B cell (primary cell): ENCODE measurements around the gene GAREM1. TPM values are rescaled to one million over a fixed set of nuclear protein-coding genes. Genes with fewer than 3 reads are reported as not detected.

ENCODE experiments used
- ATAC-seq: fragments of 200-7000 bp; cut with Tn5 transposase; one replicate; pipeline ENCODE4 v1.10.0; 2021; ENCODE audit warnings: low read depth, mild to moderate bottlenecking, moderate number of reproducible peaks, moderate library complexity
- CTCF ChIA-PET: fragments of 350-600 bp; sonication (Branson Sonifier 250); formaldehyde crosslinking; loops from one replicate; lab custom pipeline; 2021; ENCODE audit warnings: antibody characterized with exemption, inconsistent platforms; lab: Charles Lee
- POLR2A ChIA-PET: fragments of 350-600 bp; sonication (Branson Sonifier 250); formaldehyde crosslinking; loops from one replicate; lab custom pipeline; 2021; ENCODE audit warnings: antibody characterized with exemption; lab: Charles Lee
- DNase-seq: peaks from one replicate; pipeline ENCODE4 v3.0.0; 2013
- H2AFZ ChIP-seq: 2 replicates; pipeline ENCODE4 v1.6.1; 2012; ENCODE audit warnings: mild to moderate bottlenecking, low read depth, low read length; ENCODE audit not compliant: insufficient read depth, poor library complexity, severe bottlenecking
- H3K27ac ChIP-seq, 2 donors: 1 replicate in 1 of 2; 2 replicates in 1 of 2; pipeline ENCODE4 v1.5.1; 2012 to 2013; ENCODE audit warnings: low read length in 2 of 2, mild to moderate bottlenecking in 2 of 2, moderate library complexity in 1 of 2
- H3K27me3 ChIP-seq, 4 experiments: fragments of 200-600 bp in 1 of 4; sonication (generic) in 1 of 4; replicated peaks in 1 of 4; 1 replicate in 2 of 4; 2 replicates in 2 of 4; pipeline versions ENCODE4 v1.6.1 to v1.7.0; 2013 to 2016; ENCODE audit warnings: low read length in 3 of 4, mild to moderate bottlenecking in 2 of 4, mixed read lengths in 1 of 4, moderate library complexity in 1 of 4; ENCODE audit not compliant: insufficient read depth in 4 of 4, control insufficient read depth in 3 of 4; ENCODE audit errors: control extremely low read depth in 1 of 4
- H3K36me3 ChIP-seq, 2 experiments: replicated peaks in 1 of 2; 1 replicate in 1 of 2; 2 replicates in 1 of 2; pipeline versions ENCODE4 v1.6.1 to v1.7.1; 2013; ENCODE audit warnings: low read length in 1 of 2; ENCODE audit not compliant: insufficient read depth in 2 of 2, control insufficient read depth in 1 of 2; ENCODE audit errors: control extremely low read depth in 1 of 2, extremely low read depth in 1 of 2
- H3K4me1 ChIP-seq, 2 donors: fragments of 200-600 bp in 1 of 2; sonication (generic) in 1 of 2; 1 replicate in 1 of 2; 2 replicates in 1 of 2; pipeline versions ENCODE4 v1.5.1 to v1.6.1; 2013 to 2017; ENCODE audit warnings: low read length in 2 of 2; ENCODE audit not compliant: control insufficient read depth in 2 of 2, insufficient read depth in 2 of 2
- H3K4me2 ChIP-seq: replicated peaks from 2 replicates; pipeline ENCODE3; 2012; ENCODE audit warnings: mild to moderate bottlenecking, low read depth, low read length; ENCODE audit not compliant: poor library complexity, severe bottlenecking
- H3K4me3 ChIP-seq, 5 experiments: fragments of 200-600 bp in 1 of 5; sonication (generic) in 1 of 5; 1 replicate in 3 of 5; 2 replicates in 2 of 5; pipeline versions ENCODE4 v1.5.1 to v1.7.0; 2011 to 2016; ENCODE audit warnings: low read length in 4 of 5, mild to moderate bottlenecking in 4 of 5, low read depth in 2 of 5, control low read depth in 1 of 5, moderate library complexity in 1 of 5; ENCODE audit not compliant: insufficient read depth in 1 of 5; ENCODE audit errors: control extremely low read depth in 1 of 5, extremely low read depth in 1 of 5
- H3K79me2 ChIP-seq: fragments of 200-600 bp; sonication (generic); one replicate; pipeline ENCODE4 v1.6.0; 2016; ENCODE audit warnings: low read length; ENCODE audit not compliant: control insufficient read depth, insufficient read depth
- H3K9ac ChIP-seq: fragments of 200-600 bp; sonication (generic); 2 replicates; pipeline ENCODE4 v1.6.1; 2017; ENCODE audit warnings: mild to moderate bottlenecking, low read length, moderate library complexity
- H3K9me3 ChIP-seq, 3 donors: one replicate each; pipeline versions ENCODE4 v1.6.1 to v1.7.1; 2013; ENCODE audit warnings: low read length in 2 of 3; ENCODE audit not compliant: control insufficient read depth in 2 of 3, insufficient read depth in 1 of 3; ENCODE audit errors: control extremely low read depth in 1 of 3
- H4K20me1 ChIP-seq: 2 replicates; pipeline ENCODE4 v1.6.0; 2012; ENCODE audit warnings: mild to moderate bottlenecking, low read length; ENCODE audit not compliant: insufficient read depth, control insufficient read depth, poor library complexity, severe bottlenecking
- H3K27ac Mint-ChIP-seq: one replicate; pipeline ENCODE4 v1.8.0; 2021; ENCODE audit warnings: mixed read lengths
- H3K27me3 Mint-ChIP-seq: one replicate; pipeline ENCODE4 v1.8.0; 2021; ENCODE audit warnings: mixed read lengths
- H3K4me1 Mint-ChIP-seq: one replicate; pipeline ENCODE4 v1.8.0; 2021; ENCODE audit warnings: mixed read lengths
- H3K4me3 Mint-ChIP-seq: one replicate; pipeline ENCODE4 v1.8.0; 2021; ENCODE audit warnings: mixed read lengths
- H3K9me3 Mint-ChIP-seq: one replicate; pipeline ENCODE4 v1.8.0; 2022; ENCODE audit warnings: mixed read lengths; ENCODE audit not compliant: insufficient read depth
- CTCF ChIP-seq: fragments of 200-600 bp; IDR thresholded peaks from one replicate; pipeline ENCODE4 v1.8.0; 2022; ENCODE audit warnings: antibody characterized with exemption, mild to moderate bottlenecking
- EZH2 ChIP-seq: IDR thresholded peaks from 2 replicates; pipeline ENCODE4 v1.6.1; 2012; ENCODE audit warnings: borderline replicate concordance, low read depth, mild to moderate bottlenecking, moderate library complexity, low read length; ENCODE audit not compliant: insufficient read depth, poor library complexity, severe bottlenecking
- WGBS: methylation state at CpG from one replicate; pipeline ENCODE4 v1.1.5; 2013; ENCODE audit warnings: missing lambda C conversion rate; ENCODE audit not compliant: insufficient coverage; 5-methylcytosine and 5-hydroxymethylcytosine counted together
- intact Hi-C: fragments of 100-400 bp; cut with micrococcal nuclease; formaldehyde crosslinking; loops from one replicate; pipeline ENCODE4 v1.10.0; 2022
- polyA plus RNA-seq: library from polyadenylated mRNA; depleted of rRNA; stranded (reverse); fragments of >200 nt; gene quantifications from 2 replicates; pipeline ENCODE4 v1.2.3, GENCODE V29; 2012
- total RNA-seq, 2 donors: library from RNA; stranded (reverse); fragments of 120-200 nt in 1 of 2; gene quantifications; 1 replicate in 1 of 2; 2 replicates in 1 of 2; pipeline versions ENCODE4 v1.2.3 to v1.2.4, GENCODE V29; 2013 to 2022

GAREM1 gene
- total and polyA plus RNA-seq, 2 donors (not counting 1 experiment from before 2014, with no cell fraction given): not detected

- no peaks in the 10 kb centered on the region for H3K9me3 Mint-ChIP-seq
- no peak overlapping the region for H3K4me2 ChIP-seq
- WGBS: 46% methylated on average over 4 of the region's 5 CpGs
Observed at GRCh38 chr18:32420084-32420750, 50.5 kb downstream of the GAREM1 start.

GRCh38 chr18:32418148-32418547, 52.5 kb downstream of the GAREM1 start:
- H3K4me3 Mint-ChIP-seq: no peak overlapping the region
- Histone ChIP-seq H2AFZ (no peak overlapping the region), H3K36me3 (no peaks in the 10 kb centered on the region), H3K27ac (no peak overlapping the region), H3K27me3 (no peaks in the 10 kb centered on the region), H3K4me1 (no peaks in the 10 kb centered on the region), H3K4me2 (no peak overlapping the region), H3K9ac (no peak overlapping the region), H4K20me1 (no peaks in the 10 kb centered on the region), H3K79me2 (no peaks in the 10 kb centered on the region), H3K4me3 (no peak overlapping the region), H3K9me3 (no peaks in the 10 kb centered on the region)
- ATAC-seq: no peak
- 92% methylated on average over 2 of the region's 5 CpGs for WGBS
- no peaks in the 10 kb centered on the region for H3K9me3 Mint-ChIP-seq
- TF ChIP-seq EZH2 (no peak), CTCF (no peak)
- ChIA-PET CTCF (no interaction called here), POLR2A (no interaction called here)
- no peak for DNase-seq
- H3K27me3 Mint-ChIP-seq: peaks cover 5% of the 10 kb centered on the region
- no peak overlapping the region for H3K27ac Mint-ChIP-seq
- H3K4me1 Mint-ChIP-seq: no peaks in the 10 kb centered on the region
- intact Hi-C loops: no loop called here

More at GRCh38 chr18:32420084-32420750, 50.5 kb downstream of the GAREM1 start:
- TF ChIP-seq EZH2 (no peak), CTCF (no peak)
- intact Hi-C loops: no loop called here
- no peak overlapping the region for H3K4me3 Mint-ChIP-seq
- no peaks in the 10 kb centered on the region for H3K4me1 ChIP-seq
- ATAC-seq (no peak), DNase-seq (no peak)
- ChIA-PET CTCF (no interaction called here), POLR2A (no interaction called here)
- H3K9me3 ChIP-seq: no peaks in the 10 kb centered on the region
- H3K4me3 ChIP-seq: no peak overlapping the region
- no peaks in the 10 kb centered on the region for H3K79me2 ChIP-seq
- H3K27me3 Mint-ChIP-seq: peaks cover 3% of the 10 kb centered on the region
- H2AFZ ChIP-seq: no peak overlapping the region
- H4K20me1 ChIP-seq: no peaks in the 10 kb centered on the region
- no peak overlapping the region for H3K27ac Mint-ChIP-seq
- H3K27ac ChIP-seq: no peak overlapping the region
- no peaks in the 10 kb centered on the region for H3K27me3 ChIP-seq
- H3K9ac ChIP-seq: no peak overlapping the region
- H3K4me1 Mint-ChIP-seq: no peaks in the 10 kb centered on the region
- no peaks in the 10 kb centered on the region for H3K36me3 ChIP-seq
